Astrocyte of the spinal cord (primary cell): ENCODE results near the gene COQ2.

Experiments
- DNase-seq: peaks from one replicate; pipeline ENCODE4 v3.0.0; 2011; ENCODE audit warnings: low read depth, low spot score
- H3K4me3 ChIP-seq: 2 replicates; pipeline ENCODE4 v1.5.1; 2011; ENCODE audit warnings: low read depth, mild to moderate bottlenecking, low read length, moderate library complexity
- CTCF ChIP-seq: IDR thresholded peaks from 2 replicates; pipeline ENCODE4 v1.5.1; 2012; ENCODE audit warnings: low read depth, mild to moderate bottlenecking, low read length, inconsistent platforms
- in situ Hi-C: cut with HindIII; loops from 2 replicates; pipeline ENCODE4 v1.10.0; 2017; ENCODE audit warnings: low sequenced_read_pairs

Gene COQ2

GRCh38 chr4:83228231-83228630, 56.4 kb downstream of the COQ2 start:
- DNase-seq: no peak
- TF ChIP-seq CTCF: no peak
- in situ Hi-C loops: no loop called here
- no peak overlapping the region for H3K4me3 ChIP-seq

- in situ Hi-C loops: no loop called here
- DNase-seq: no peak
- TF ChIP-seq CTCF: no peak
- no peak overlapping the region for H3K4me3 ChIP-seq
These were observed 59.9 kb downstream of the COQ2 start for GRCh38 chr4:83224502-83225197.

- no peak for DNase-seq
- TF ChIP-seq CTCF: no peak
- in situ Hi-C loops: no loop called here
- no peak overlapping the region for H3K4me3 ChIP-seq
These were observed 60.8 kb downstream of the COQ2 start for GRCh38 chr4:83223781-83224180.

GRCh38 chr4:83221897-83222441, 62.6 kb downstream of the COQ2 start:
- DNase-seq: no peak
- no peak for TF ChIP-seq CTCF
- no peak overlapping the region for H3K4me3 ChIP-seq
- in situ Hi-C loops: no loop called here

- no peak for DNase-seq
- TF ChIP-seq CTCF: no peak
- no peak overlapping the region for H3K4me3 ChIP-seq
- in situ Hi-C loops: no loop called here
These were observed 65.0 kb downstream of the COQ2 start for GRCh38 chr4:83219344-83220331.

GRCh38 chr4:83217721-83218522, 66.7 kb downstream of the COQ2 start:
- DNase-seq: no peak
- in situ Hi-C loops: no loop called here
- no peak for TF ChIP-seq CTCF
- no peak overlapping the region for H3K4me3 ChIP-seq
